LNCaP clone FGC (cell line): ENCODE results near the gene LILRA2.

Experiments
- DNase-seq: peaks from one replicate; pipeline ENCODE4 v3.0.0-alpha.2; 2011; ENCODE audit warnings: low read depth
- H3K4me3 ChIP-seq: 2 replicates; pipeline ENCODE4 v1.5.1; 2011; ENCODE audit warnings: mild to moderate bottlenecking, low read depth, low read length, control low read depth
- CTCF ChIP-seq: IDR thresholded peaks from 2 replicates; pipeline ENCODE4 v1.5.1; 2012; ENCODE audit warnings: mild to moderate bottlenecking; ENCODE audit not compliant: control insufficient read depth, insufficient read depth; ENCODE audit errors: extremely low read depth

The LILRA2 gene

GRCh38 chr19:54573330-54573872 lies at the start of gene LILRA2:
Gene LILRA2 (plus strand): TSS chr19:54573790. CDS start chr19:54573879, 89 bp downstream.
- TF ChIP-seq CTCF, result no peak
- no peak within 1 kb of the TSS for H3K4me3 ChIP-seq
- DNase-seq, result no peak

GRCh38 chr19:54525636-54526035 lies 48.0 kb upstream of the LILRA2 start:
- no peak overlapping the region for H3K4me3 ChIP-seq
- DNase-seq, result no peak
- TF ChIP-seq CTCF, result no peak

GRCh38 chr19:54526972-54527371 lies 46.6 kb upstream of the LILRA2 start:
- DNase-seq, result no peak
- TF ChIP-seq CTCF, result no peak
- no peak overlapping the region for H3K4me3 ChIP-seq

- no peak for TF ChIP-seq CTCF
- DNase-seq, result peak; percentile 30
- H3K4me3 ChIP-seq, result no peak overlapping the region
Measured at GRCh38 chr19:54530866-54531265, 42.7 kb upstream of the LILRA2 start.

- no peak for DNase-seq
- H3K4me3 ChIP-seq, result no peak overlapping the region
- no peak for TF ChIP-seq CTCF
Measured at GRCh38 chr19:54532528-54532927, 41.1 kb upstream of the LILRA2 start.

GRCh38 chr19:54533476-54533875 lies 40.1 kb upstream of the LILRA2 start:
- TF ChIP-seq CTCF, result no peak
- H3K4me3 ChIP-seq, result no peak overlapping the region

GRCh38 chr19:54534156-54534555 lies 39.4 kb upstream of the LILRA2 start:
- H3K4me3 ChIP-seq, result no peak overlapping the region
- DNase-seq, result no peak
- TF ChIP-seq CTCF, result no peak

More at GRCh38 chr19:54533476-54533875, 40.1 kb upstream of the LILRA2 start:
- no peak for DNase-seq
